H9 (cell line): Measurements from ENCODE around the gene IKBKG. TPM values are rescaled to one million over a fixed set of nuclear protein-coding genes. Genes with fewer than 3 reads are reported as not detected.

Source experiments
- DNase-seq: peaks from one replicate; pipeline ENCODE4 v3.0.0-alpha.2; 2017
- H2AFZ ChIP-seq: one replicate; pipeline ENCODE4 v1.6.1; 2013; ENCODE audit warnings: mild to moderate bottlenecking, low read length, control low read depth, moderate library complexity
- H2AK5ac ChIP-seq: 2 replicates; pipeline ENCODE4 v1.6.1; 2013; ENCODE audit warnings: low read length, control low read depth, mixed read lengths; ENCODE audit not compliant: insufficient read length
- H2BK120ac ChIP-seq: one replicate; pipeline ENCODE4 v1.6.1; 2013; ENCODE audit warnings: low read depth, mild to moderate bottlenecking, low read length, control low read depth, inconsistent platforms; ENCODE audit not compliant: poor library complexity, severe bottlenecking
- H2BK12ac ChIP-seq: 2 replicates; pipeline ENCODE4 v1.6.1; 2013; ENCODE audit warnings: low read length, control low read depth, mixed read lengths, low read depth; ENCODE audit not compliant: insufficient read length
- H2BK15ac ChIP-seq: 2 replicates; pipeline ENCODE4 v1.6.1; 2013; ENCODE audit warnings: low read depth, low read length, control low read depth
- H2BK20ac ChIP-seq: one replicate; pipeline ENCODE4 v1.6.1; 2013; ENCODE audit warnings: low read depth, mild to moderate bottlenecking, low read length, control low read depth, inconsistent platforms; ENCODE audit not compliant: poor library complexity, severe bottlenecking
- H2BK5ac ChIP-seq: 2 replicates; pipeline ENCODE4 v1.6.1; 2013; ENCODE audit warnings: low read length, control low read depth, mixed read lengths; ENCODE audit not compliant: insufficient read length
- H3K14ac ChIP-seq: 2 replicates; pipeline ENCODE4 v1.6.1; 2013; ENCODE audit warnings: low read length, control low read depth; ENCODE audit not compliant: insufficient read depth
- H3K18ac ChIP-seq: 2 replicates; pipeline ENCODE4 v1.6.1; 2013; ENCODE audit warnings: low read depth, mild to moderate bottlenecking, mixed read lengths, low read length, control low read depth; ENCODE audit not compliant: insufficient read length
- H3K23ac ChIP-seq: 2 replicates; pipeline ENCODE4 v1.6.1; 2013; ENCODE audit warnings: low read length, control low read depth, mixed read lengths, low read depth; ENCODE audit not compliant: insufficient read length
- H3K23me2 ChIP-seq: 2 replicates; pipeline ENCODE4 v1.6.1; 2013; ENCODE audit warnings: low read depth, mild to moderate bottlenecking, mixed read lengths, low read length, control low read depth; ENCODE audit not compliant: insufficient read length, poor library complexity, severe bottlenecking
- H3K27ac ChIP-seq: 2 replicates; pipeline ENCODE4 v1.5.1; 2013; ENCODE audit warnings: low read length, control low read depth, mixed read lengths, low read depth; ENCODE audit not compliant: insufficient read length
- H3K27me3 ChIP-seq: 2 replicates; pipeline ENCODE4 v1.6.1; 2013; ENCODE audit warnings: low read length, control low read depth, inconsistent platforms; ENCODE audit not compliant: insufficient read depth
- H3K4ac ChIP-seq: 2 replicates; pipeline ENCODE4 v1.6.1; 2013; ENCODE audit warnings: low read depth, mild to moderate bottlenecking, control low read depth, inconsistent platforms, low read length, moderate library complexity
- H3K4me1 ChIP-seq: 2 replicates; pipeline ENCODE4 v1.6.1; 2013; ENCODE audit warnings: low read length, control low read depth, inconsistent platforms; ENCODE audit not compliant: insufficient read depth
- H3K4me2 ChIP-seq: 2 replicates; pipeline ENCODE4 v1.6.1; 2013; ENCODE audit warnings: low read length, control low read depth, mixed read lengths; ENCODE audit not compliant: insufficient read length, insufficient read depth
- H3K56ac ChIP-seq: 2 replicates; pipeline ENCODE4 v1.6.1; 2013; ENCODE audit warnings: low read depth, mild to moderate bottlenecking, mixed read lengths, low read length, control low read depth; ENCODE audit not compliant: insufficient read length
- H3K79me1 ChIP-seq: 2 replicates; pipeline ENCODE4 v1.6.1; 2013; ENCODE audit warnings: low read depth, mild to moderate bottlenecking, moderate library complexity, low read length, control low read depth, inconsistent platforms; ENCODE audit not compliant: insufficient read depth, poor library complexity, severe bottlenecking
- H3K79me2 ChIP-seq: 2 replicates; pipeline ENCODE4 v1.6.1; 2013; ENCODE audit warnings: low read length, control low read depth, inconsistent platforms; ENCODE audit not compliant: insufficient read depth
- H3K9ac ChIP-seq: 2 replicates; pipeline ENCODE4 v1.6.1; 2013; ENCODE audit warnings: low read length, control low read depth, mixed read lengths; ENCODE audit not compliant: insufficient read length; ENCODE audit errors: extremely low read depth
- H3K9me3 ChIP-seq: one replicate; pipeline ENCODE4 v1.6.1; 2013; ENCODE audit warnings: low read depth, low read length, inconsistent platforms; ENCODE audit not compliant: control insufficient read depth
- H3T11ph ChIP-seq: one replicate; pipeline ENCODE4 v1.6.1; 2013; ENCODE audit warnings: mild to moderate bottlenecking, low read length, control low read depth, inconsistent platforms
- H4K20me1 ChIP-seq: one replicate; pipeline ENCODE4 v1.6.1; 2013; ENCODE audit not compliant: control insufficient read depth, insufficient read length, insufficient read depth
- H4K5ac ChIP-seq: 2 replicates; pipeline ENCODE4 v1.6.1; 2013; ENCODE audit warnings: low read depth, mild to moderate bottlenecking, mixed read lengths, low read length, control low read depth; ENCODE audit not compliant: insufficient read length
- H4K8ac ChIP-seq: replicated peaks from 2 replicates; pipeline ENCODE4 v1.6.1; 2013; ENCODE audit warnings: low read length, control low read depth, mixed read lengths, low read depth; ENCODE audit not compliant: insufficient read length
- H4K91ac ChIP-seq: 2 replicates; pipeline ENCODE4 v1.6.1; 2013; ENCODE audit warnings: low read depth, mild to moderate bottlenecking, moderate library complexity, mixed read lengths, low read length, control low read depth; ENCODE audit not compliant: insufficient read length
- H3K27ac Mint-ChIP-seq, 3 experiments: 2 replicates in 2 of 3; 3 replicates in 1 of 3; pipeline ENCODE4 v1.8.0; 2020 to 2021; ENCODE audit warnings: mixed read lengths in 3 of 3, mild to moderate bottlenecking in 1 of 3, moderate library complexity in 1 of 3
- H3K27me3 Mint-ChIP-seq: 2 replicates; pipeline ENCODE4 v1.8.0; 2021; ENCODE audit warnings: low read depth, mild to moderate bottlenecking, moderate library complexity, mixed read lengths
- H3K36me3 Mint-ChIP-seq, 3 experiments: 2 replicates in 2 of 3; 3 replicates in 1 of 3; pipeline ENCODE4 v1.8.0; 2020 to 2021; ENCODE audit warnings: low read depth in 3 of 3, mixed read lengths in 3 of 3; ENCODE audit not compliant: insufficient read depth in 1 of 3
- H3K4me1 Mint-ChIP-seq, 2 experiments: 2 replicates each; pipeline ENCODE4 v1.8.0; 2020; ENCODE audit warnings: mixed read lengths in 2 of 2
- H3K4me3 Mint-ChIP-seq, 2 experiments: 2 replicates in 1 of 2; 3 replicates in 1 of 2; pipeline ENCODE4 v1.8.0; 2020 to 2021; ENCODE audit warnings: mild to moderate bottlenecking in 2 of 2, mixed read lengths in 2 of 2, moderate library complexity in 1 of 2
- H3K9me3 Mint-ChIP-seq, 2 experiments: 2 replicates in 1 of 2; 3 replicates in 1 of 2; pipeline ENCODE4 v1.8.0; 2020; ENCODE audit warnings: mild to moderate bottlenecking in 2 of 2, mixed read lengths in 2 of 2, moderate library complexity in 1 of 2
- WGBS: extraction: QIAGEN DNeasy Blood & Tissue Kit; methylation state at CpG from one replicate; pipeline ENCODE4 v1.1.7; 2013; ENCODE audit warnings: missing lambda C conversion rate, low lambda C conversion rate, mixed read lengths; ENCODE audit not compliant: insufficient read length; ENCODE audit errors: extremely low coverage; 5-methylcytosine and 5-hydroxymethylcytosine counted together
- total RNA-seq: library from RNA; stranded (reverse); gene quantifications from 2 replicates; pipeline ENCODE4 v1.2.1, GENCODE V29; 2021
- TF ChIP-seq, protein P1 (sequence below): fragments of 200-600 bp; sonication (generic); conservative IDR thresholded peaks from 3 replicates; pipeline ENCODE4 v1.8.0; 2021; ENCODE audit warnings: antibody characterized with exemption, mild to moderate bottlenecking

IKBKG gene
- total RNA-seq, 1 experiment from 2014 or later: 17.8 TPM

DNA sequence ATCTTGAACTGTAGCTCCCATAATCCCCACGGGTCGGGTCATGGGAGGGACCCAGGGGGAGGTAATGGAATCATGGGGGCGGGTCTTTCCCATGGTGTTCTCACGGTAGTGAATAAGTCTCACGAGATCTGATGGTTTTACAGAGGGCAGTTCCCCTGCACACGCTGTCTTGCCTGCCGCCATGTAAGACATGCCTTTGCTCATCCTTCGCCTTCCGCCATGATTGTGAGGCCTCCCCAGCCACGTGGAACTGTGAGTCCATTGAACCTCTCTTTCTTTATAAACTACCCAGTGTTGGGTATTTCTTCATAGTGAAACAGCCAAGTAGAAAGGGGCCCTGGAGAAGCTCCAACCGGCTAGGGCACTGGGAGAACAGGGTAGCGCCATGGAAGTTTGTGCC, 49.8 kb downstream of the IKBKG start:
- Histone ChIP-seq H3T11ph (no peak overlapping the region), H4K8ac (no peak overlapping the region), H3K56ac (no peak overlapping the region), H3K4me2 (no peak overlapping the region), H4K20me1 (no peaks in the 10 kb centered on the region), H3K27ac (no peak overlapping the region), H2BK15ac (no peak overlapping the region), H2BK12ac (no peak overlapping the region), H2BK20ac (no peak overlapping the region), H3K23me2 (no peaks in the 10 kb centered on the region), H3K4ac (no peak overlapping the region), H3K4me1 (no peaks in the 10 kb centered on the region), H3K79me2 (no peaks in the 10 kb centered on the region), H2AK5ac (no peak overlapping the region), H2BK5ac (no peak overlapping the region), H2BK120ac (no peak overlapping the region), H2AFZ (no peak overlapping the region), H4K5ac (no peak overlapping the region), H3K79me1 (no peaks in the 10 kb centered on the region), H3K9me3 (peaks cover 70% of the 10 kb centered on the region), H3K14ac (no peak overlapping the region), H3K27me3 (no peaks in the 10 kb centered on the region), H3K9ac (no peak overlapping the region), H4K91ac (no peak overlapping the region), H3K18ac (no peak overlapping the region), H3K23ac (no peak overlapping the region)
- no peak overlapping the region for H3K4me3 Mint-ChIP-seq
- H3K27me3 Mint-ChIP-seq: peaks cover 5% of the 10 kb centered on the region
- no peak for DNase-seq
- peak overlapping the region in 2 of 3 experiments; percentile 52 to 54; a peak in 1 of 7 replicates for H3K27ac Mint-ChIP-seq
- TF ChIP-seq, protein P1, sequence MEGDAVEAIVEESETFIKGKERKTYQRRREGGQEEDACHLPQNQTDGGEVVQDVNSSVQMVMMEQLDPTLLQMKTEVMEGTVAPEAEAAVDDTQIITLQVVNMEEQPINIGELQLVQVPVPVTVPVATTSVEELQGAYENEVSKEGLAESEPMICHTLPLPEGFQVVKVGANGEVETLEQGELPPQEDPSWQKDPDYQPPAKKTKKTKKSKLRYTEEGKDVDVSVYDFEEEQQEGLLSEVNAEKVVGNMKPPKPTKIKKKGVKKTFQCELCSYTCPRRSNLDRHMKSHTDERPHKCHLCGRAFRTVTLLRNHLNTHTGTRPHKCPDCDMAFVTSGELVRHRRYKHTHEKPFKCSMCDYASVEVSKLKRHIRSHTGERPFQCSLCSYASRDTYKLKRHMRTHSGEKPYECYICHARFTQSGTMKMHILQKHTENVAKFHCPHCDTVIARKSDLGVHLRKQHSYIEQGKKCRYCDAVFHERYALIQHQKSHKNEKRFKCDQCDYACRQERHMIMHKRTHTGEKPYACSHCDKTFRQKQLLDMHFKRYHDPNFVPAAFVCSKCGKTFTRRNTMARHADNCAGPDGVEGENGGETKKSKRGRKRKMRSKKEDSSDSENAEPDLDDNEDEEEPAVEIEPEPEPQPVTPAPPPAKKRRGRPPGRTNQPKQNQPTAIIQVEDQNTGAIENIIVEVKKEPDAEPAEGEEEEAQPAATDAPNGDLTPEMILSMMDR: no peak
- H3K9me3 Mint-ChIP-seq: peaks cover 84 to 88% of the 10 kb centered on the region in 2 experiments
- H3K36me3 Mint-ChIP-seq: peaks cover 21 to 23% (median 21%) of the 10 kb centered on the region in 3 experiments
- peaks cover 14 to 22% of the 10 kb centered on the region in 2 experiments for H3K4me1 Mint-ChIP-seq
- no CpG with 5 or more reads among the region's 12 CpGs for WGBS
